Spleen (tissue), 7 donors: ENCODE data around the gene CASP10.

Experiments
- CTCF ChIP-seq, 11 experiments: fragments of 200-600 bp in 7 of 11; fragments of 450-650 bp in 4 of 11; sonication (generic) in 4 of 11; IDR thresholded peaks in 8 of 11; conservative IDR thresholded peaks in 3 of 11; 1 replicate in 7 of 11; 2 replicates in 4 of 11; pipeline versions ENCODE4 v1.4.0 to v1.8.0; 2016 to 2021; ENCODE audit warnings: antibody characterized with exemption in 11 of 11, inconsistent platforms in 4 of 11, mild to moderate bottlenecking in 1 of 11
- POLR2A ChIP-seq, 3 donors: fragments of 450-650 bp; IDR thresholded peaks; one replicate each; pipeline ENCODE4 v1.5.1; 2017; ENCODE audit warnings: antibody characterized with exemption in 3 of 3, mild to moderate bottlenecking in 1 of 3
- donor health status: DM: no; HTN: no; CAD: no; lungs with moderate emphysema.
- donor health status: DM: no; HTN: no; CAD: no.
- donor health status: DM: no; HTN: no; CAD: no.

- TF ChIP-seq CTCF (IDR thresholded peaks at IDR 0.05 in 8 of 11, conservative IDR thresholded peaks at IDR 0.05 in 3 of 11) (no peak), POLR2A (IDR thresholded peaks at IDR 0.05) (no peak)
Measured at GRCh38 chr2:201275990-201276389, 93.0 kb downstream of the CASP10 start.
